ENCODE data around the gene PPM1H. TPM values are rescaled to one million over a fixed set of nuclear protein-coding genes. Genes with fewer than 3 reads are reported as not detected.

PPM1H gene
- total and polyA plus RNA-seq, 2 of the 8 experiments (the other 6 are each of a cell fraction or from before 2014, with no cell fraction given) = 16.4 to 36.1 TPM

DNA sequence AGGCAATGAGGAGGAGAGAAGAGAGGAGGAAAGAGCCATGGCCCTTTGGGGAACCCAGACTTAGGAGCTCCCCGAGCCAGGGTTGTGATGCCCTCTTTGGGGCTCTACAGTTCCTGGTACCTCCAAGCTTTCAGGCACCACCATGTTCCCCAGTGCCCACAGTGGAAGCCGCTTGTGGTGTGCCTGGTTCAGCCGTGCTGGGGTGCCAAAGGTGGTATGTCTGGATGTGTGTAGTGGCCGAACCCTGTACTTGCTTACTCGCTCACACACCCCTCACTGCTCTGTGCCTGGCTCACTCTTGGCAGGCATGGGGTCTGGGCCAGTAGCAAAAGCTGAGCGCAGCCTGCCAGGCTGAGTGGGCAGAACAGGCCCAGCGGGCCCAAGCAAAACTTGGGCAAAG lies 257.6 kb downstream of the PPM1H start (continued):
- TF ChIP-seq GABPA (IDR thresholded peaks at IDR 0.05; ENCODE audit: borderline replicate concordance, insufficient read depth, low read length) (no peak), SIRT6 (IDR thresholded peaks at IDR 0.05; ENCODE audit: low read length) (no peak), YY1 (IDR thresholded peaks at IDR 0.05; ENCODE audit: low read depth, low read length) (no peak), JUN (IDR thresholded peaks at IDR 0.05; ENCODE audit: low read depth, low read length) (no peak)
- TF ChIP-seq, protein P1, sequence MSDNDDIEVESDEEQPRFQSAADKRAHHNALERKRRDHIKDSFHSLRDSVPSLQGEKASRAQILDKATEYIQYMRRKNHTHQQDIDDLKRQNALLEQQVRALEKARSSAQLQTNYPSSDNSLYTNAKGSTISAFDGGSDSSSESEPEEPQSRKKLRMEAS (IDR thresholded peaks at IDR 0.05) = no peak
